ENCODE measurements around the gene PRDM16.

DNA sequence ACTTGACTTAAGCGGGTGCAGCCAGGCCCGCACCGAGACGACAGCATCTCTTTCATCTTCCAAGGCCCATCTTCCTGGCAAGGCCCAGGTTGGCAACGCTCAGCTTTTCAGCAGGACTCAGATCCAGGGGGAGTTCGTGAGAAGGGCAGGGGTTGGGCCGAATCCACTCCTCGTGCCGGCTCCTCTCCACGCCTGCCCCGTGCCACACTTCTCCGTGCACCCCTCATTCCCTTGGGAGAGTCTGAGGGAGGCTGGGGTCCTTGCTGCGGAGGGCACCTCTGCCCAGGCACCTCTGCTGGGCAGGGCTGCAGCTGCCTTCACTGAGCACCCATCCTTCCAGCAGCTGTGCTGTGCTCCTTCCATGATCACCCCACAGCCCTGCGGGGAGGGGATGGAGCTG is 22.3 kb downstream of the PRDM16 start:
- TF ChIP-seq, protein P1, sequence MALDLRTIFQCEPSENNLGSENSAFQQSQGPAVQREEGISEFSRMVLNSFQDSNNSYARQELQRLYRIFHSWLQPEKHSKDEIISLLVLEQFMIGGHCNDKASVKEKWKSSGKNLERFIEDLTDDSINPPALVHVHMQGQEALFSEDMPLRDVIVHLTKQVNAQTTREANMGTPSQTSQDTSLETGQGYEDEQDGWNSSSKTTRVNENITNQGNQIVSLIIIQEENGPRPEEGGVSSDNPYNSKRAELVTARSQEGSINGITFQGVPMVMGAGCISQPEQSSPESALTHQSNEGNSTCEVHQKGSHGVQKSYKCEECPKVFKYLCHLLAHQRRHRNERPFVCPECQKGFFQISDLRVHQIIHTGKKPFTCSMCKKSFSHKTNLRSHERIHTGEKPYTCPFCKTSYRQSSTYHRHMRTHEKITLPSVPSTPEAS (tag by site-specific recombination; IDR thresholded peaks at IDR 0.05), result no peak
- TF ChIP-seq, protein P2, sequence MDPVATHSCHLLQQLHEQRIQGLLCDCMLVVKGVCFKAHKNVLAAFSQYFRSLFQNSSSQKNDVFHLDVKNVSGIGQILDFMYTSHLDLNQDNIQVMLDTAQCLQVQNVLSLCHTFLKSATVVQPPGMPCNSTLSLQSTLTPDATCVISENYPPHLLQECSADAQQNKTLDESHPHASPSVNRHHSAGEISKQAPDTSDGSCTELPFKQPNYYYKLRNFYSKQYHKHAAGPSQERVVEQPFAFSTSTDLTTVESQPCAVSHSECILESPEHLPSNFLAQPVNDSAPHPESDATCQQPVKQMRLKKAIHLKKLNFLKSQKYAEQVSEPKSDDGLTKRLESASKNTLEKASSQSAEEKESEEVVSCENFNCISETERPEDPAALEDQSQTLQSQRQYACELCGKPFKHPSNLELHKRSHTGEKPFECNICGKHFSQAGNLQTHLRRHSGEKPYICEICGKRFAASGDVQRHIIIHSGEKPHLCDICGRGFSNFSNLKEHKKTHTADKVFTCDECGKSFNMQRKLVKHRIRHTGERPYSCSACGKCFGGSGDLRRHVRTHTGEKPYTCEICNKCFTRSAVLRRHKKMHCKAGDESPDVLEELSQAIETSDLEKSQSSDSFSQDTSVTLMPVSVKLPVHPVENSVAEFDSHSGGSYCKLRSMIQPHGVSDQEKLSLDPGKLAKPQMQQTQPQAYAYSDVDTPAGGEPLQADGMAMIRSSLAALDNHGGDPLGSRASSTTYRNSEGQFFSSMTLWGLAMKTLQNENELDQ (tag by site-specific recombination; IDR thresholded peaks at IDR 0.05; ENCODE audit: low read depth), result no peak
- TF ChIP-seq, protein P3, sequence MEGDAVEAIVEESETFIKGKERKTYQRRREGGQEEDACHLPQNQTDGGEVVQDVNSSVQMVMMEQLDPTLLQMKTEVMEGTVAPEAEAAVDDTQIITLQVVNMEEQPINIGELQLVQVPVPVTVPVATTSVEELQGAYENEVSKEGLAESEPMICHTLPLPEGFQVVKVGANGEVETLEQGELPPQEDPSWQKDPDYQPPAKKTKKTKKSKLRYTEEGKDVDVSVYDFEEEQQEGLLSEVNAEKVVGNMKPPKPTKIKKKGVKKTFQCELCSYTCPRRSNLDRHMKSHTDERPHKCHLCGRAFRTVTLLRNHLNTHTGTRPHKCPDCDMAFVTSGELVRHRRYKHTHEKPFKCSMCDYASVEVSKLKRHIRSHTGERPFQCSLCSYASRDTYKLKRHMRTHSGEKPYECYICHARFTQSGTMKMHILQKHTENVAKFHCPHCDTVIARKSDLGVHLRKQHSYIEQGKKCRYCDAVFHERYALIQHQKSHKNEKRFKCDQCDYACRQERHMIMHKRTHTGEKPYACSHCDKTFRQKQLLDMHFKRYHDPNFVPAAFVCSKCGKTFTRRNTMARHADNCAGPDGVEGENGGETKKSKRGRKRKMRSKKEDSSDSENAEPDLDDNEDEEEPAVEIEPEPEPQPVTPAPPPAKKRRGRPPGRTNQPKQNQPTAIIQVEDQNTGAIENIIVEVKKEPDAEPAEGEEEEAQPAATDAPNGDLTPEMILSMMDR (tag by site-specific recombination; IDR thresholded peaks at IDR 0.05), result no peak
- TF ChIP-seq, protein P4, sequence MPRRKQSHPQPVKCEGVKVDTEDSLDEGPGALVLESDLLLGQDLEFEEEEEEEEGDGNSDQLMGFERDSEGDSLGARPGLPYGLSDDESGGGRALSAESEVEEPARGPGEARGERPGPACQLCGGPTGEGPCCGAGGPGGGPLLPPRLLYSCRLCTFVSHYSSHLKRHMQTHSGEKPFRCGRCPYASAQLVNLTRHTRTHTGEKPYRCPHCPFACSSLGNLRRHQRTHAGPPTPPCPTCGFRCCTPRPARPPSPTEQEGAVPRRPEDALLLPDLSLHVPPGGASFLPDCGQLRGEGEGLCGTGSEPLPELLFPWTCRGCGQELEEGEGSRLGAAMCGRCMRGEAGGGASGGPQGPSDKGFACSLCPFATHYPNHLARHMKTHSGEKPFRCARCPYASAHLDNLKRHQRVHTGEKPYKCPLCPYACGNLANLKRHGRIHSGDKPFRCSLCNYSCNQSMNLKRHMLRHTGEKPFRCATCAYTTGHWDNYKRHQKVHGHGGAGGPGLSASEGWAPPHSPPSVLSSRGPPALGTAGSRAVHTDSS (tag by site-specific recombination; IDR thresholded peaks at IDR 0.05), result no peak
- TF ChIP-seq ZNF274 (IDR thresholded peaks at IDR 0.05; ENCODE audit: low read length), result no peak
- TF ChIP-seq ZNF274 (tag by site-specific recombination; IDR thresholded peaks at IDR 0.05; ENCODE audit: borderline replicate concordance), result no peak
- TF ChIP-seq YY1 (tag by site-specific recombination; IDR thresholded peaks at IDR 0.05), result no peak
- no peak for TF ChIP-seq BCL11A (tag by site-specific recombination; IDR thresholded peaks at IDR 0.05; ENCODE audit: low read depth)
- no peak for TF ChIP-seq MZF1 (tag by site-specific recombination; IDR thresholded peaks at IDR 0.05; ENCODE audit: borderline replicate concordance)
- TF ChIP-seq ZNF23 (tag by site-specific recombination; IDR thresholded peaks at IDR 0.05; ENCODE audit: borderline replicate concordance), result no peak
- TF ChIP-seq ZNF549 (tag by site-specific recombination; IDR thresholded peaks at IDR 0.05), result no peak
